ENCODE results near the gene PPDPF. TPM values are rescaled to one million over a fixed set of nuclear protein-coding genes. Genes with fewer than 3 reads are reported as not detected.

Gene PPDPF
- total and polyA plus RNA-seq, 4 donors: 36.9 to 545 (median 474) TPM

- 75 to 82% methylated on average over 29 to 32 of the region's 32 CpGs for WGBS, 2 donors
Measured at GRCh38 chr20:63518946-63519667, 1.5 kb upstream of the PPDPF start.

GRCh38 chr20:63519668-63520503 lies 679 bp upstream of the PPDPF start:
- H3K36me3 ChIP-seq (ENCODE audit: control insufficient read depth in 4 of 4, insufficient read depth in 4 of 4, low read length in 4 of 4): peaks cover 0 to 22% (median 14%) of the 10 kb centered on the region in 4 donors
- DNase-seq (peak; percentile 81 to 85 (median 83)), ATAC-seq (ENCODE audit: insufficient read depth, low FRiP score) (peak; percentile 45)
- H3K27ac ChIP-seq (ENCODE audit: low read depth in 1 of 2, low read length in 1 of 2): peak overlapping the region; percentile 75 to 95
- no peak overlapping the region for H3K9ac ChIP-seq (ENCODE audit: insufficient read depth in 1 of 2, low read length in 2 of 2)
- 2% methylated on average over 50 to 72 of the region's 72 CpGs for WGBS, 2 donors
- peak overlapping the region; percentile 75 for H3K4me3 ChIP-seq
- no peaks in the 10 kb centered on the region for H3K27me3 ChIP-seq (ENCODE audit: control insufficient read depth in 3 of 3, insufficient read depth in 3 of 3, low read length in 2 of 3)
- H3K4me1 ChIP-seq (ENCODE audit: control insufficient read depth in 5 of 5, insufficient read depth in 5 of 5, low read length in 5 of 5): peaks cover 0 to 23% (median 7%) of the 10 kb centered on the region in 5 donors
- H3K9me3 ChIP-seq (ENCODE audit: control insufficient read depth in 4 of 4, insufficient read depth in 3 of 4, low read length in 3 of 4): peaks cover 0 to 5% (median 0%) of the 10 kb centered on the region in 4 donors
- no peak for TF ChIP-seq CTCF (IDR thresholded peaks at IDR 0.05; ENCODE audit: control extremely low read depth, extremely low read depth)

More at GRCh38 chr20:63518946-63519667, 1.5 kb upstream of the PPDPF start:
- peaks cover 0 to 5% (median 0%) of the 10 kb centered on the region in 4 donors for H3K9me3 ChIP-seq (ENCODE audit: control insufficient read depth in 4 of 4, insufficient read depth in 3 of 4, low read length in 3 of 4)
- peak overlapping the region; percentile 75 for H3K4me3 ChIP-seq
- H3K4me1 ChIP-seq (ENCODE audit: control insufficient read depth in 5 of 5, insufficient read depth in 5 of 5, low read length in 5 of 5): peaks cover 0 to 22% (median 7%) of the 10 kb centered on the region in 5 donors
- no peaks in the 10 kb centered on the region for H3K27me3 ChIP-seq (ENCODE audit: control insufficient read depth in 3 of 3, insufficient read depth in 3 of 3, low read length in 2 of 3)
- H3K27ac ChIP-seq (ENCODE audit: low read depth in 1 of 2, low read length in 1 of 2): peak overlapping the region in 1 of 2 donors; percentile 32
- DNase-seq (peak in 1 of 3 donors; percentile 12), ATAC-seq (ENCODE audit: insufficient read depth, low FRiP score) (no peak)
- TF ChIP-seq CTCF (IDR thresholded peaks at IDR 0.05; ENCODE audit: control extremely low read depth, extremely low read depth): no peak
- H3K36me3 ChIP-seq (ENCODE audit: control insufficient read depth in 4 of 4, insufficient read depth in 4 of 4, low read length in 4 of 4): peaks cover 0 to 22% (median 14%) of the 10 kb centered on the region in 4 donors
- no peak overlapping the region for H3K9ac ChIP-seq (ENCODE audit: insufficient read depth in 1 of 2, low read length in 2 of 2)

GRCh38 chr20:63520934-63521601 lies 503 bp downstream of the PPDPF start:
- H3K4me1 ChIP-seq (ENCODE audit: control insufficient read depth in 5 of 5, insufficient read depth in 5 of 5, low read length in 5 of 5): peaks cover 0 to 24% (median 7%) of the 10 kb centered on the region in 5 donors
- TF ChIP-seq CTCF (IDR thresholded peaks at IDR 0.05; ENCODE audit: control extremely low read depth, extremely low read depth): no peak
- peak overlapping the region; percentile 37 to 46 for H3K9ac ChIP-seq (ENCODE audit: insufficient read depth in 1 of 2, low read length in 2 of 2)
- ATAC-seq (ENCODE audit: insufficient read depth, low FRiP score) (peak; percentile 68), DNase-seq (peak; percentile 83 to 88 (median 87))
- no peaks in the 10 kb centered on the region for H3K27me3 ChIP-seq (ENCODE audit: control insufficient read depth in 3 of 3, insufficient read depth in 3 of 3, low read length in 2 of 3)
- 1 to 2% methylated on average over 56 to 68 of the region's 68 CpGs for WGBS, 2 donors
- peaks cover 0 to 22% (median 14%) of the 10 kb centered on the region in 4 donors for H3K36me3 ChIP-seq (ENCODE audit: control insufficient read depth in 4 of 4, insufficient read depth in 4 of 4, low read length in 4 of 4)
- peak overlapping the region; percentile 90 for H3K4me3 ChIP-seq
- H3K27ac ChIP-seq (ENCODE audit: low read depth in 1 of 2, low read length in 1 of 2): peak overlapping the region; percentile 95
- peaks cover 0 to 5% (median 0%) of the 10 kb centered on the region in 4 donors for H3K9me3 ChIP-seq (ENCODE audit: control insufficient read depth in 4 of 4, insufficient read depth in 3 of 4, low read length in 3 of 4)

All from lung (tissue), 12 donors.